GM23338 (cell line): ENCODE data around the gene CIDEA. TPM values are rescaled to one million over a fixed set of nuclear protein-coding genes. Genes with fewer than 3 reads are reported as not detected.

Experiments used
- CREB1 ChIP-seq: fragments of 250-450 bp; sonication (Bioruptor Pico); IDR thresholded peaks from 2 replicates; pipeline ENCODE4 v1.5.0; 2020; ENCODE audit warnings: low read depth, mild to moderate bottlenecking, moderate library complexity
- CTCF ChIP-seq, 2 experiments: fragments of 200-600 bp in 1 of 2; sonication (generic) in 1 of 2; conservative IDR thresholded peaks; 2 replicates each; pipeline versions ENCODE4 v1.5.1 to v1.6.1; 2016 to 2017; ENCODE audit warnings: antibody characterized with exemption in 2 of 2, low read depth in 2 of 2, mild to moderate bottlenecking in 2 of 2, moderate library complexity in 1 of 2
- ETS1 ChIP-seq: IDR thresholded peaks from 2 replicates; pipeline ENCODE4 v1.6.1; 2016; ENCODE audit warnings: antibody characterized with exemption
- JUNB ChIP-seq: IDR thresholded peaks from one replicate; pipeline ENCODE4 v1.6.1; 2016; ENCODE audit warnings: antibody characterized with exemption; ENCODE audit not compliant: unreplicated experiment
- NANOG ChIP-seq: IDR thresholded peaks from 2 replicates; pipeline ENCODE4 v1.6.1; 2016; ENCODE audit warnings: antibody characterized with exemption, borderline replicate concordance
- POLR2AphosphoS5 ChIP-seq: IDR thresholded peaks from 2 replicates; pipeline ENCODE4 v1.6.1; 2016; ENCODE audit warnings: antibody characterized with exemption, low read depth
- STAT1 ChIP-seq: IDR thresholded peaks from one replicate; pipeline ENCODE4 v1.6.1; 2016; ENCODE audit warnings: antibody characterized with exemption; ENCODE audit not compliant: unreplicated experiment
- ZNF462 ChIP-seq: fragments of 250-450 bp; sonication (Bioruptor Pico); IDR thresholded peaks from 2 replicates; pipeline ENCODE4 v1.5.0; 2020; ENCODE audit warnings: mild to moderate bottlenecking, moderate library complexity
- polyA plus RNA-seq: library from polyadenylated mRNA; unstranded; fragments of >200 nt; fragmentation: Nextera tagmentation; extraction: Ambion mirVana; gene quantifications from 2 replicates; pipeline ENCODE4 v1.2.1, GENCODE V29; 2016
- total RNA-seq: library from RNA; depleted of rRNA; stranded (reverse); fragments of >200 nt; shearing (Covaris generic); gene quantifications from 2 replicates; pipeline ENCODE4 v1.2.3, GENCODE V29; 2014

The CIDEA gene
- total and polyA plus RNA-seq, 2 experiments from 2014 or later, result 0.45 TPM; not detected in 1

- TF ChIP-seq ZNF462 (CRISPR knock-in tag) (no peak), CREB1 (CRISPR knock-in tag) (no peak), NANOG (no peak), CTCF (conservative IDR thresholded peaks at IDR 0.05; ENCODE audit: low read depth in 2 of 2) (no peak), ETS1 (no peak), STAT1 (no peak), JUNB (no peak), POLR2AphosphoS5 (no peak)
Measured at GRCh38 chr18:12281861-12282260, 27.7 kb downstream of the CIDEA start (continued).
